HG03139 (cell line): ENCODE data around the gene RNF180.
"Not testable (repeated sequence)": the region's sequence is repeated elsewhere in the genome, so short reads cannot be mapped to it uniquely, and the experiment has no call there.

Experiments
- ATAC-seq: cut with Tn5 transposase; IDR thresholded peaks from one replicate; pipeline ENCODE4 v1.9.1; 2021; ENCODE audit not compliant: unreplicated experiment

RNF180 gene

GRCh38 chr5:64269164-64269563 is 103.5 kb downstream of the RNF180 start:
- no peak for ATAC-seq

- no peak for ATAC-seq
Measured at GRCh38 chr5:64273276-64273675, 107.6 kb downstream of the RNF180 start.

- no peak for ATAC-seq
Measured at GRCh38 chr5:64285188-64286130, 119.8 kb downstream of the RNF180 start.

- no peak for ATAC-seq
Measured at GRCh38 chr5:64286381-64286780, 120.7 kb downstream of the RNF180 start.

- ATAC-seq = not testable (repeated sequence)
Measured at GRCh38 chr5:64288496-64288895, 122.9 kb downstream of the RNF180 start.

- no peak for ATAC-seq
Measured at GRCh38 chr5:64292611-64293215, 127.1 kb downstream of the RNF180 start.

- no peak for ATAC-seq
Measured at GRCh38 chr5:64295101-64295500, 129.5 kb downstream of the RNF180 start.

- no peak for ATAC-seq
Measured at GRCh38 chr5:64298586-64298985, 132.9 kb downstream of the RNF180 start.

- no peak for ATAC-seq
Measured at GRCh38 chr5:64299805-64300204, 134.2 kb downstream of the RNF180 start.

GRCh38 chr5:64301566-64301965 is 135.9 kb downstream of the RNF180 start:
- no peak for ATAC-seq

- ATAC-seq = no peak
Measured at GRCh38 chr5:64308135-64308534, 142.5 kb downstream of the RNF180 start.

- ATAC-seq = no peak
Measured at GRCh38 chr5:64312491-64312890, 146.8 kb downstream of the RNF180 start.

- ATAC-seq = no peak
Measured at GRCh38 chr5:64315778-64316177, 150.1 kb downstream of the RNF180 start.

GRCh38 chr5:64318175-64318574 is 152.5 kb downstream of the RNF180 start:
- no peak for ATAC-seq

GRCh38 chr5:64323591-64323990 is 157.9 kb downstream of the RNF180 start:
- ATAC-seq = no peak

GRCh38 chr5:64330728-64331231 is 165.1 kb downstream of the RNF180 start:
- ATAC-seq = no peak

- no peak for ATAC-seq
Measured at GRCh38 chr5:64331597-64332277, 166.1 kb downstream of the RNF180 start.

GRCh38 chr5:64333886-64334285 is 168.2 kb downstream of the RNF180 start:
- ATAC-seq = no peak

- ATAC-seq = no peak
Measured at GRCh38 chr5:64339769-64340168, 174.1 kb downstream of the RNF180 start.

- no peak for ATAC-seq
Measured at GRCh38 chr5:64340293-64340692, 174.7 kb downstream of the RNF180 start.

GRCh38 chr5:64341340-64341739 is 175.7 kb downstream of the RNF180 start:
- ATAC-seq = no peak

GRCh38 chr5:64344501-64344900 is 178.9 kb downstream of the RNF180 start:
- ATAC-seq = no peak
